GM18519 (cell line): ENCODE data around the gene CXXC1.
"Not testable (repeated sequence)": the region's sequence is repeated elsewhere in the genome, so short reads cannot be mapped to it uniquely, and the experiment has no call there.

Source experiments
- ATAC-seq: cut with Tn5 transposase; IDR thresholded peaks from one replicate; pipeline ENCODE4 v1.9.1; 2021; ENCODE audit warnings: mild to moderate bottlenecking, moderate library complexity; ENCODE audit not compliant: unreplicated experiment, low FRiP score

The CXXC1 gene

GRCh38 chr18:50287441-50288347 is at the start of gene CXXC1:
TSS of gene CXXC1 (minus strand) at chr18:50287692. CDS start at chr18:50287589, 103 bp downstream.
- ATAC-seq, result peak; percentile 85

- no peak for ATAC-seq
Measured at GRCh38 chr18:50334546-50335152, 47.2 kb upstream of the CXXC1 start.

GRCh38 chr18:50331691-50332090 is 44.2 kb upstream of the CXXC1 start:
- no peak for ATAC-seq

DNA sequence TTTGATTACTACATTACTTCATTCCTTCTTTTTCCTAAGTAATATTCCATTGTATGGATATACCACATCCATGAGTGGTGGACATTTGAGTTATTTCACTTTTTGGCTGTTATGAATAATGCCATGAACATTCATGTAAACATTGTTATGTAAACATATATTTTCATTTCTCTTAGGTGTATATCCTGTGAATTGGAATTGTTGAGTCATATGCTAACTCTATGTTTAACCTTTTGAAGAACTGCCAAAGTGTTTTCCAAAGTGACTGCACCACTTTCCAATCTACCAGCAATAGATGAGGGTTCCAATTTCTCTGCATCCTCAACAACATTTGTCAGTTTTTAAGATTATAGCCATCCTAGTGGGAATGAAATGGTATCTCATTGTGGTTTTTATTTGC is 42.7 kb upstream of the CXXC1 start:
- no peak for ATAC-seq

DNA sequence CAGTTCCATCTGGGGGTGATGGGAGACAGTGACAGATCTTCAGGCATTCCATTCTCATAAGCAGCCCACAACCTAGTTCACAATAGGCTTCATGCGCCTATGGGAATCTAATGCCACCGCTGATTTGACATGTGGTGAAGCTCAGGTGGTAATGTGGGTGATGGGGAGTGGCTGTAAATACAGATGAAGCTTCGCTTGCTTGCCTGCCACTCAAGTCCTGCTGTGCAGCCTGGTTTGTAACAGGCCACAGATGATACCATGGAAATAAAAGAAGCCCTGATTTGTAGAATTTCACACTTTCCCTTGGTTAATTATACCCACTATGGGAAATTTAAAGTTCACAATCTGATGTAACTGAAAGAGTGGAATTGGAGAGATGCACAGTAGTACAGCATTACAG is 40.5 kb upstream of the CXXC1 start:
- no peak for ATAC-seq

DNA sequence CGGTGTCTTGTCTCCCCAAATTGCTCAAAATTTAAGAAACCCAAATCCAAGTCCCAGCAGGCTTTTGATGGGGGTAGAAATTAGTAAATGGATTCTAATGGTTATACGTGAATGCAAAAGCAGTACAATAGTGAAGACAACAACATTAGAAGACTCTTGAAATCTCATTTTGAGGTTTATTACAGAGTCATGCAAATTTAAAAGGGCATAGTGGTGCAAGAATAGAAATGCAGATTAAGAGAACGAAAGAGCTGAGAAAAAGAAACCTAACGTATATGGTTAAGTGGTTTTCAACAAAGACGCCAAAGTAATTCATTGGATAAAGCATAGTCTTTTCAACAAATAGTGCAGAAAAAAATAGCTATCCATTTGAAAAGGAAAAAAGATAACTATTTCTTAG is 33.2 kb upstream of the CXXC1 start:
- ATAC-seq, result peak; percentile 58

DNA sequence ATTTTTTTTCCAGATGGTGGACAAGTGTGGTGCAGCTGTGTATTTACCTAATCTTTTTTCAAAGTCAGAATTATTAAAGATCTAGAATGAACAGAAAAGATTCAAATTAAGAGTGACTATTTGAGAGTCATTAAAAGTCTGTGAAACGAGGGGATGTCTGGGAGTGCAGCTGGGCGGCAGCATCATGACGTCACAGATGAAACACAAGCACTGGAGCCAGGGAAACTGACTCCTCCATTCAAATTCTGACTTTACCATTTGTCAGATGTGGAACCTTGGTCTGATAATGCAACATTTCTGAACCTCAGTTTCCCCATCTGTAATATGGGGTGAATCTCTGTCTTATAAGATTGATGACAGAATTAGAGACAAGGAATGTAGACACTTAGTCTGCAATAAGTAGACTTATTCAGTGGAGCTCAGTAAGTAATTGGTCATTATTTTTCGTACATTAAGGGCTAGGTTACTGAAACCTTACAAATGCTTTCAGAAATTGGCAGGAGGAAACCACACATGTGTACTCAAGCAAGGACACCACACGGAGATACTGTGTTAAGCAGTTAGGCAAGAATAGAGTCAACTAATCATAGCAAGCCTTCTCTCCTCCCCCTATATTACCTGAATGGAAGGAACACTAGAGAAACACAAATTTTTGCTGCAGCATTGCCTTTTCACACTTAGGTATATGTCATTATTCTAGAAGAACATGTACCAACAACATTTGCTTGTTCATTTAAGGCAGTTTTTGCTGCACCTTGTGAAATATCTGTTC is 27.8 kb upstream of the CXXC1 start:
- ATAC-seq, result peak; percentile 64

- no peak for ATAC-seq
Measured at GRCh38 chr18:50313873-50314460, 26.5 kb upstream of the CXXC1 start.

- ATAC-seq, result no peak
Measured at GRCh38 chr18:50313031-50313607, 25.6 kb upstream of the CXXC1 start.

DNA sequence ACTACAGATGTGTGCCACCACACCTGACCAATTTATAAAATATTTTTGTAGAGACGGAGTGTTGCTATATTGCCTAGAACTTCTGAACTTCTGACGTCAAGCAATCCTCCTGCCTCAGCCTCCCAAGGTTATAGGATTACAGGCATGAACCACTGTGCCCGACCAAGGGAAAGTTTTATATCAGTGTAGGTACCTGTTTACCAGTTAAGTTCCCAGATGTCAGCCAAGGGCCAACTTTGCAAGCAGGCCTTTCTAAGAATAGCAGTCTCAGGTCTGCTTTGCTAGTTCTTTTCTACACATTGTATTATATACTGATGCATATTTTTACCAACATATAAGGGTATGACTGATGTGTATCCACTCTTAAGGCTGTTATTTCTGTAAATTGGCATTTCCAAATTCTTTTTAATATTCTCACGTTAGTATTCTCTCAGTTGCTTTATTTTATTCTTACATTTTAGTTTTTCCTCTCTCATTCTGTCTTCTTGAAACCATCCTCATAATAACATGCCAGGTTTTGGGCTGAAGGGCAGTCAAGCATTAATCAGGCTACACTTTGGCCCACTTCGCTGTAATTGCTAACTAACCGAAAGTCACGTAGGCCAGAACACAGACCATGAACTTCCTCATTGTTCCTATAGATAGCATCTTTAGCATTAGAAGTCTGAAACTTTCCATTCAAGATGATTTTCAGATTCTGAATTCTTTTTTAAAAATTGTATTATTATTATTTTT is 25.0 kb upstream of the CXXC1 start:
- peak; percentile 62 for ATAC-seq

DNA sequence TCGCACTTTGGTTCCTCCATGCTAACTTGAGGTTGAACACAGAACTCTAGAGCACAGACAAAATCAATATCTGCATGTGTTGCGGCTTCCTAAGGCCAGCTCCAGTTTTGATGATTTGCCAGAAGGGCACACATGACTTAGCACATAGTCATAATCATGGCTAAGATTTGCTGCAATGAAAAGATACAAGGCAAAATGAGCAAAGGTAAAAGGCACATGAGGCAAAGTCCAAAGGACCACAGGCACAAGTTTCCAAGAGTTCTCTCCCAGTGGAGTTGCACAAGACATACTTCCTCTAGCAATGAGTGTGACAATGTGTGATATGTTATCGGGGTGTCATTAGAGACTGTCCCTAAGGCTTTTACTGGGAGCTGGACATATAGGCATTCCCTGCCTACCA is 24.2 kb upstream of the CXXC1 start:
- no peak for ATAC-seq

DNA sequence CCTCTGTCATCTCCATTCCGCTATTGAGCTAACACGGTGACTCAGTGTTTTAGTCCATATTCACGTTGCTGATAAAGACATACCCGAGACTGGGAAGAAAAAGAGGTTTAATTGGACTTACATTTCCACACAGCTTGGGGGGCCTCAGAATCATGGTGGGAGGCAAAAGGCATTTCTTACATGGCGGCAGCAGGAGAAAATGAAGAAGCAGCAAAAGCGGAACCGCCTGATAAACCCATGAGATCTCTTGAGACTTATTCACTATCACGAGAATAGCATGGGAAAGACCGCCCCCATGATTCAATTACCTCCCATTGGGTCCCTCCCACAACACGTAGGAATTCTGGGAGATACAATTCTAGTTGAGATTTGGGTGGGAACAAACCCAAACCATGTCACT is 22.6 kb upstream of the CXXC1 start:
- no peak for ATAC-seq

- ATAC-seq, result not testable (repeated sequence)
Measured at GRCh38 chr18:50308851-50309250, 21.4 kb upstream of the CXXC1 start.

DNA sequence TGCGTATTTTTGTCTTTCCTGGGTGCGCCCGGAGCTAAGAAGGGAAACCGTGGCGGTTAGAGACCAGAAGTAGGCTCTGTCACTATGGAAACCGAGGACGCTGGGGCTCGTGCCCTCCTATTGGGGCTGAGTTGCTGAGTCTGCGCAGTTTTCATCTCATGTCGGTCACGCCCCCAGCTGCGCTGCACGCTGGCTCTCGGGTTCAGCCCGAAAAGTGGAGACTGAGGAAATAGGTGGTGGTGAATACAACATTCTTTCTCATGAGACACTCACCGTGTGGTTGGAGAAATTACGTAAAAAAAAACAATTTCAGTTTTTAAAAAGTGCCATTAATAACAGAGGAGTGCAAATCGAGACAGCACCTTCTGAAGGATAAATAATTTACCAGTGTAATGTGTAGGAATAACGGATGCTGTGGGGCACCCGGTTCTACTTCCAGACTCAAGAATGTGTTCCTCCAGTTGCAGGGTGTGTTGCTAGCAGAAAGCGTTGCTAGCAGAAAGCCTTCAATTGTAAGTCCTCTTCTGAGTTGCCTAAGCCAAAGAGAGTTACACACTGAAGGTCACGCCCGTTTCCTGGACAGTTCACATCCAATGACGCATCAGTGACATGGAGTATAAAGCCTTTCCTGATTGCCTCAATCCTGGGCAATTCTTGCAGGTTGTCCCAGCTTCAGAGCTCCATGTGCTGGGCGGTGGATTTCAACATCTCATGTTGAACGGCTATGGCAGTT is 20.4 kb upstream of the CXXC1 start:
- peak; percentile 83 for ATAC-seq

DNA sequence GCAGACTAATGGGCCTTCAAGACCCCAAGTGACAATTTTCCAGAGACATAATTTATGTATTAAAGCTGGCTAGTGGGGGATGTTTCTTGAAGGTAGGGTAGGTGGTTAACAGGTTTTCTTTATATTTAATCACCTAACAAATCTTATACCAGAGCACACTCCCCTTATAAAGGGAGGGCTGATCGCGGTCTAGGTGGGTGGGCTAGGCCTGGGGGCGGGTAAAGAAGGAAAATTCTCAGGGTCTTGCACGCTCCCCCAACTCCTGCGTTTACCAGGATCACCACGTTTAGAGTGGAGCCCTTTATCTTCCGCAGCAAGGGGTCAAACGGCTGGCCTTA is 19.9 kb upstream of the CXXC1 start:
- no peak for ATAC-seq

- no peak for ATAC-seq
Measured at GRCh38 chr18:50306944-50307343, 19.5 kb upstream of the CXXC1 start.

- no peak for ATAC-seq
Measured at GRCh38 chr18:50301074-50301473, 13.6 kb upstream of the CXXC1 start.

DNA sequence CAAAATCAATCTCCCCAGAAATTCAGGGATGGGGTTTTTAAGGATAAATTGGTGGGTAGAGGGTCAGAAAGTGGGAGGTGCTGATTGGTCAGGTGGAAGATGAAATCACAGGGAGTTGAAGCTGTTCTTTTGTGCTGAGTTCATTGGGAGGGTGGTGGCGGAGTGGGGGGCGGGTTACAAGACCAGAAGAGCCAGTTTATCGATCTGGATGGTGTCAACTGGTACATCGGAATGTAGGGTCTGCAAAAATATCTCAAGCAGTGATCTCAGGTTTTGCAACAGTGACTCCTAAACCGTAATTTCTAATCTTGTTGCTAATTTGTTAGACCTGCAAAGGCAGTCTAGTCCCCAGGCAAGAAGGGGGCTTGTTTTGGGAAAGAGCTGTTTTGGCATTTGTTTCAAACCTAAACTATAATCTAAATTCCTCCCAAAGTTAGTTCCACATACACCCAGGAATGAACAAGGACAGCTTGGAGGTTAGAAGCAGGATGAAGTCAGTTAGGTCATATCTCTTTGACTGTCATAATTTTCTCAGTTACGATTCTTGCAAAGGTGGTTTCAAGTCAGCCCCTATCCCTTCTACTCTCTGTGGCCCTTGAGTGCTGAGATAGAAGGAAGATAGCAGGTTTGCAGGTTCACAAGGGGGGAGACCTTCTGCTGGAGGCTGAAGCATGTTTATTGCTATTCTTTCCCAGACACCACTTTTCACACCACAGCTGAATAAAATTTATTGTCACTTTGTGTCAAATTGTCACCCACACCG is 12.3 kb upstream of the CXXC1 start:
- ATAC-seq, result no peak
